HG03378 (cell line): ENCODE results near the gene SLC25A17.
"Not testable (repeated sequence)": the region's sequence is repeated elsewhere in the genome, so short reads cannot be mapped to it uniquely, and the experiment has no call there.

Source experiments
- ATAC-seq: cut with Tn5 transposase; IDR thresholded peaks from one replicate; pipeline ENCODE4 v1.9.1; 2021; ENCODE audit warnings: mild to moderate bottlenecking, moderate library complexity; ENCODE audit not compliant: unreplicated experiment

Gene SLC25A17

GRCh38 chr22:40721266-40721665, 97.9 kb downstream of the SLC25A17 start:
- no peak for ATAC-seq

- ATAC-seq = no peak
These were observed 98.4 kb downstream of the SLC25A17 start for GRCh38 chr22:40720538-40721256.

GRCh38 chr22:40720156-40720537, 99.0 kb downstream of the SLC25A17 start:
- ATAC-seq = not testable (repeated sequence)
